Lower leg skin (tissue), 3 donors: ENCODE measurements around the gene PACS1.

Experiments
- CTCF ChIP-seq, 3 donors: fragments of 450-650 bp; IDR thresholded peaks; one replicate each; pipeline ENCODE4 v1.5.1; 2016; ENCODE audit warnings: antibody characterized with exemption in 3 of 3, mild to moderate bottlenecking in 3 of 3, moderate library complexity in 2 of 3
- POLR2A ChIP-seq, 2 donors: fragments of 450-650 bp; IDR thresholded peaks; one replicate each; pipeline ENCODE4 v1.6.1; 2016 to 2017; ENCODE audit warnings: antibody characterized with exemption in 2 of 2, mild to moderate bottlenecking in 1 of 2, moderate library complexity in 1 of 2

- no peak for TF ChIP-seq CTCF (IDR thresholded peaks at IDR 0.05)
- no peak for TF ChIP-seq POLR2A (IDR thresholded peaks at IDR 0.05)
Measured at GRCh38 chr11:66048547-66049323, 21.3 kb upstream of the PACS1 start, which contains the start of gene GAL3ST3.
